PFSK-1 (cell line): ENCODE data around the gene RGS19.
A peak's percentile ranks its signal among the peaks of the same experiment; 100 is the strongest.

Experiments
- FOXP2 ChIP-seq: optimal IDR thresholded peaks from 2 replicates; pipeline ENCODE3; 2011; ENCODE audit warnings: borderline replicate concordance, control low read depth, inconsistent platforms; ENCODE audit not compliant: insufficient read depth; ENCODE audit errors: extremely low read length, extremely low read depth
- POLR2AphosphoS5 ChIP-seq: IDR thresholded peaks from 2 replicates; pipeline ENCODE4 v1.6.1; 2012; ENCODE audit warnings: low read depth, mild to moderate bottlenecking, control low read depth, low read length, moderate library complexity
- SIN3A ChIP-seq: IDR thresholded peaks from 2 replicates; pipeline ENCODE4 v1.6.1; 2012; ENCODE audit warnings: mild to moderate bottlenecking, low read length, moderate library complexity, borderline replicate concordance; ENCODE audit not compliant: insufficient read depth
- TAF1 ChIP-seq: IDR thresholded peaks from 2 replicates; pipeline ENCODE4 v1.6.1; 2012; ENCODE audit warnings: low read length, control low read depth, borderline replicate concordance; ENCODE audit not compliant: insufficient read depth
- TF ChIP-seq, protein P1 (sequence below), 2 experiments: IDR thresholded peaks; 2 replicates each; pipeline versions ENCODE4 v1.6.1 to v1.8.0; 2011 to 2012; ENCODE audit warnings: low read depth in 2 of 2, low read length in 2 of 2, control low read depth in 1 of 2, inconsistent platforms in 1 of 2, mild to moderate bottlenecking in 1 of 2, moderate library complexity in 1 of 2; ENCODE audit not compliant: insufficient read depth in 1 of 2

Gene RGS19

DNA sequence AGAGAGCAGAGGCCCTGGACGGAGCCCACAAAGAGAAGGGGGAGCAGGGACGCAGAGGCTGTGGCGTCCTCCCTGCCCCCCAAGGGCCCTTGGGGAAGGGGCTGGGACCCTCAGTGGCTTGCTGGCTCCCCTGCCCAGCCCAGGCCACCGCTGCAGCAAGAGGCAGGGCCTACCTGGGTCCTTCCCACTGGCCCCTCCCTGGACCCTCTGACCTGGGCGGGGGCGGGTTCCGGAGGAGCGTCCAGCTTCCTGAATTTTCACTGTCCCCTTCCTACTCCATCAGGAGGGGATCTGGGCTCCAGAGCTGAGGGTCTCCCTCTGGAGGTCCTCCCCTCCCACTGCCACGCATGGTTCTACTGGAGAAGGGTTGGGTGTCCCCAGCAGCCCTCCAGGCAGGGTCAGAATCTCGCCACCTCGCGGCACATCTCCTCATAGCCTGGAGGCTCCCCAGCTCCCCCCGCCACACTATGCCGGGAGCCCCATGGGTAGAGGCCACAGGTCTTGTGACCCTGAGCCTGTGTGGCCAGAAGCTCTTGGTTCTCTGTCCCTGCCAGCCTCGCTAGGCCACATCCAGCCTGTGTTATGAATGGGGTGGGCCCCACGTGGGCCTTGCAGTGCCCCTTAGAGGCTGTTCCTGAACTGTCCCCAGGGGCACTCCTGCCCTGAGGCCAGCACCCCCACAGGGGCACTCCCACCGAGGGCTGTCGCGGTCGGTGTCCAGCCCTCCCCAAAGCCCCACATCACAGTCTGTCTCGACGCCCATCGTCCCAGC lies 28.9 kb downstream of the RGS19 start:
- no peak for TF ChIP-seq SIN3A
- no peak for TF ChIP-seq TAF1
- TF ChIP-seq, protein P1, sequence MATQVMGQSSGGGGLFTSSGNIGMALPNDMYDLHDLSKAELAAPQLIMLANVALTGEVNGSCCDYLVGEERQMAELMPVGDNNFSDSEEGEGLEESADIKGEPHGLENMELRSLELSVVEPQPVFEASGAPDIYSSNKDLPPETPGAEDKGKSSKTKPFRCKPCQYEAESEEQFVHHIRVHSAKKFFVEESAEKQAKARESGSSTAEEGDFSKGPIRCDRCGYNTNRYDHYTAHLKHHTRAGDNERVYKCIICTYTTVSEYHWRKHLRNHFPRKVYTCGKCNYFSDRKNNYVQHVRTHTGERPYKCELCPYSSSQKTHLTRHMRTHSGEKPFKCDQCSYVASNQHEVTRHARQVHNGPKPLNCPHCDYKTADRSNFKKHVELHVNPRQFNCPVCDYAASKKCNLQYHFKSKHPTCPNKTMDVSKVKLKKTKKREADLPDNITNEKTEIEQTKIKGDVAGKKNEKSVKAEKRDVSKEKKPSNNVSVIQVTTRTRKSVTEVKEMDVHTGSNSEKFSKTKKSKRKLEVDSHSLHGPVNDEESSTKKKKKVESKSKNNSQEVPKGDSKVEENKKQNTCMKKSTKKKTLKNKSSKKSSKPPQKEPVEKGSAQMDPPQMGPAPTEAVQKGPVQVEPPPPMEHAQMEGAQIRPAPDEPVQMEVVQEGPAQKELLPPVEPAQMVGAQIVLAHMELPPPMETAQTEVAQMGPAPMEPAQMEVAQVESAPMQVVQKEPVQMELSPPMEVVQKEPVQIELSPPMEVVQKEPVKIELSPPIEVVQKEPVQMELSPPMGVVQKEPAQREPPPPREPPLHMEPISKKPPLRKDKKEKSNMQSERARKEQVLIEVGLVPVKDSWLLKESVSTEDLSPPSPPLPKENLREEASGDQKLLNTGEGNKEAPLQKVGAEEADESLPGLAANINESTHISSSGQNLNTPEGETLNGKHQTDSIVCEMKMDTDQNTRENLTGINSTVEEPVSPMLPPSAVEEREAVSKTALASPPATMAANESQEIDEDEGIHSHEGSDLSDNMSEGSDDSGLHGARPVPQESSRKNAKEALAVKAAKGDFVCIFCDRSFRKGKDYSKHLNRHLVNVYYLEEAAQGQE (IDR thresholded peaks at IDR 0.05; ENCODE audit: insufficient read depth in 1 of 2, low read depth in 2 of 2, low read length in 2 of 2) = no peak
- no peak for TF ChIP-seq POLR2AphosphoS5
- no peak for TF ChIP-seq FOXP2

- TF ChIP-seq, protein P1 (IDR thresholded peaks at IDR 0.05; ENCODE audit: insufficient read depth in 1 of 2, low read depth in 2 of 2, low read length in 2 of 2) = no peak
- TF ChIP-seq FOXP2 = no peak
- no peak for TF ChIP-seq TAF1
- TF ChIP-seq SIN3A = no peak
Observed at GRCh38 chr20:64049878-64050260, 29.4 kb downstream of the RGS19 start.

- TF ChIP-seq SIN3A (no peak), POLR2AphosphoS5 (peak; percentile 18; the same call in 1 of the 2 replicates), TAF1 (no peak), FOXP2 (no peak)
Observed at GRCh38 chr20:64049060-64049877, 30.0 kb downstream of the RGS19 start, which contains the start of gene SOX18. Gene SOX18, minus strand, starts transcription at chr20:64049639. Its CDS starts 123 bp downstream, at chr20:64049516.

- no peak for TF ChIP-seq TAF1
- no peak for TF ChIP-seq POLR2AphosphoS5
- no peak for TF ChIP-seq FOXP2
- TF ChIP-seq SIN3A = no peak
- TF ChIP-seq, protein P1 (IDR thresholded peaks at IDR 0.05; ENCODE audit: insufficient read depth in 1 of 2, low read depth in 2 of 2, low read length in 2 of 2) = no peak
Observed at GRCh38 chr20:64048402-64049044, 30.8 kb downstream of the RGS19 start.

- TF ChIP-seq FOXP2 = no peak
Observed at GRCh38 chr20:64047968-64048401, 31.3 kb downstream of the RGS19 start.

DNA sequence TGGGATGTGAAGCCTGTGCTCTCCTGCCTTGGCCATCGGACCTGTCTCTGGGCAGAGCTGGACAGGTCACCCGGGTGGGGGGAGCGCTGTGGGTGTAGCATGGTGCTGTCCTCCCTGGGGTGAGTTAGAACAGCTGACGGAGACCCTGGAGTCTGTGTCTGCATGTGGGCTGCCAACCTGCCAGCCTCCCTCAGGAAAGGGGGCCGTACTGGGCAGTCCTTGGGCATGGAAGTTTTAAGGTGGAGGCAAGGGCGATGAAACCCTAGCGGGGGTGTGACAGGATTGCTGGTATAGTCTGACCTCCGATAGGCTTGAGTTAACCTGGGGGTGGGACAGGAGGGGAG lies 32.3 kb downstream of the RGS19 start:
- no peak for TF ChIP-seq FOXP2
- no peak for TF ChIP-seq TAF1
- no peak for TF ChIP-seq SIN3A
- no peak for TF ChIP-seq POLR2AphosphoS5
- TF ChIP-seq, protein P1 (IDR thresholded peaks at IDR 0.05; ENCODE audit: insufficient read depth in 1 of 2, low read depth in 2 of 2, low read length in 2 of 2) = no peak
